Endothelial cell of umbilical vein (primary cell): ENCODE results near the gene SSBP3. TPM values are rescaled to one million over a fixed set of nuclear protein-coding genes. Genes with fewer than 3 reads are reported as not detected.
A peak's percentile ranks its signal among the peaks of the same experiment; 100 is the strongest.

Source experiments
- BruUV-seq: library from RNA; stranded (reverse); fragments of 400-500 nt; replicated peaks from 2 replicates; lab custom pipeline; 2021; lab: Mats Ljungman, UMichigan
- CTCF ChIA-PET: fragments of 300-600, 350-600 bp; sonication (Branson Sonifier 250); formaldehyde crosslinking; loops from one replicate; lab custom pipeline; 2021; ENCODE audit warnings: antibody characterized with exemption, inconsistent platforms; lab: Charles Lee
- POLR2A ChIA-PET: fragments of 300-600, 350-600 bp; sonication (Branson Sonifier 250); formaldehyde crosslinking; loops from one replicate; lab custom pipeline; 2021; ENCODE audit warnings: antibody characterized with exemption, inconsistent platforms; lab: Charles Lee
- DNase-seq: peaks from one replicate; pipeline ENCODE4 v3.0.0-alpha.2; 2011; ENCODE audit warnings: low read depth, low spot score
- FAIRE-seq: peaks from 2 replicates; lab custom pipeline; 2011; peaks lifted over from hg19 to GRCh38; lab: Jason Lieb, UNC
- H2AFZ ChIP-seq: 2 replicates; pipeline ENCODE4 v1.6.0; 2012; ENCODE audit warnings: low read depth, low read length, control low read depth, inconsistent platforms
- H3K27ac ChIP-seq: 2 replicates; pipeline ENCODE4 v1.5.1; 2011; ENCODE audit warnings: low read depth, mild to moderate bottlenecking, control low read depth, low read length, moderate library complexity; ENCODE audit not compliant: insufficient read depth
- H3K27me3 ChIP-seq, 2 experiments: 2 replicates each; pipeline versions ENCODE4 v1.6.0 to v1.6.1; 2011; ENCODE audit warnings: low read length in 2 of 2, mixed read lengths in 1 of 2; ENCODE audit not compliant: control insufficient read depth in 2 of 2, insufficient read depth in 2 of 2
- H3K36me3 ChIP-seq, 2 experiments: 2 replicates in 1 of 2; 3 replicates in 1 of 2; pipeline ENCODE4 v1.5.1; 2011; ENCODE audit warnings: low read length in 2 of 2, mild to moderate bottlenecking in 1 of 2, moderate library complexity in 1 of 2; ENCODE audit not compliant: control insufficient read depth in 2 of 2, insufficient read depth in 2 of 2; ENCODE audit errors: extremely low read depth in 1 of 2
- H3K4me1 ChIP-seq: 3 replicates; pipeline ENCODE4 v1.5.1; 2011; ENCODE audit warnings: mild to moderate bottlenecking, low read length; ENCODE audit not compliant: control insufficient read depth, insufficient read depth; ENCODE audit errors: extremely low read depth
- H3K4me2 ChIP-seq: 2 replicates; pipeline ENCODE4 v1.6.1; 2011; ENCODE audit warnings: low read length, control low read depth, mixed read lengths; ENCODE audit not compliant: insufficient read depth
- H3K4me3 ChIP-seq, 3 experiments: fragments of 200-600 bp in 1 of 3; sonication (generic), shearing (Covaris generic) in 1 of 3; replicated peaks in 1 of 3; 2 replicates each; pipeline ENCODE4 v1.5.1; 2011 to 2016; ENCODE audit warnings: control low read depth in 3 of 3, low read length in 3 of 3, mild to moderate bottlenecking in 2 of 3, inconsistent platforms in 1 of 3, low read depth in 1 of 3, moderate library complexity in 1 of 3; ENCODE audit not compliant: insufficient read depth in 1 of 3
- H3K79me2 ChIP-seq: 2 replicates; pipeline ENCODE4 v1.6.0; 2012; ENCODE audit warnings: low read length, inconsistent platforms; ENCODE audit not compliant: control insufficient read depth, insufficient read depth
- H3K9ac ChIP-seq: replicated peaks from 2 replicates; pipeline ENCODE3; 2011; ENCODE audit warnings: low read length, control low read depth; ENCODE audit not compliant: insufficient read depth; ENCODE audit errors: extremely low read depth
- H3K9me1 ChIP-seq: replicated peaks from 3 replicates; pipeline ENCODE4 v1.6.0; 2011; ENCODE audit warnings: mild to moderate bottlenecking, low read length; ENCODE audit not compliant: control insufficient read depth, insufficient read depth; ENCODE audit errors: extremely low read depth
- H3K9me3 ChIP-seq: replicated peaks from 2 replicates; pipeline ENCODE4 v1.5.1; 2012; ENCODE audit warnings: low read length, inconsistent platforms; ENCODE audit not compliant: control insufficient read depth, insufficient read depth
- H4K20me1 ChIP-seq: replicated peaks from 2 replicates; pipeline ENCODE3; 2011; ENCODE audit warnings: mild to moderate bottlenecking, low read length; ENCODE audit not compliant: control insufficient read depth, insufficient read depth; ENCODE audit errors: extremely low read depth
- EZH2 ChIP-seq: IDR thresholded peaks from 2 replicates; pipeline ENCODE4 v1.6.1; 2012; ENCODE audit warnings: borderline replicate concordance, low read depth, mild to moderate bottlenecking, moderate library complexity, low read length, inconsistent platforms; ENCODE audit not compliant: severe bottlenecking
- FOS ChIP-seq: IDR thresholded peaks from 2 replicates; pipeline ENCODE4 v1.6.1; 2011; ENCODE audit warnings: mild to moderate bottlenecking, low read length, moderate library complexity, borderline replicate concordance; ENCODE audit not compliant: insufficient read depth
- MYC ChIP-seq: IDR thresholded peaks from one replicate; pipeline ENCODE4 v1.6.1; 2011; ENCODE audit warnings: mild to moderate bottlenecking, low read depth, low read length
- POLR2A ChIP-seq: IDR thresholded peaks from 2 replicates; pipeline ENCODE4 v1.6.1; 2012; ENCODE audit warnings: low read depth, mild to moderate bottlenecking, control low read depth, low read length
- dilution Hi-C: fragments of 300-500 bp; cut with MboI; formaldehyde crosslinking; loops from one replicate; pipeline ENCODE4 v1.15.0; 2019; ENCODE audit warnings: low sequenced_read_pairs; ENCODE audit not compliant: extremely low pct_ligation_motif_present
- intact Hi-C: fragments of 100-400 bp; cut with micrococcal nuclease; formaldehyde crosslinking; loops from one replicate; pipeline ENCODE4 v1.10.0; 2022
- polyA plus RNA-seq, 4 experiments: library from polyadenylated mRNA; depleted of rRNA in 3 of 4; stranded (reverse) in 3 of 4; unstranded in 1 of 4; fragments of >200 nt; gene quantifications; 2 replicates each; pipeline versions ENCODE4 v1.2.1 to v1.2.3, GENCODE V29; 2011 to 2012; ENCODE audit warnings: missing spikeins in 1 of 4
- total RNA-seq: library from RNA; stranded (reverse); gene quantifications from 2 replicates; pipeline ENCODE4 v1.2.3, GENCODE V29; 2021

SSBP3 gene
- total and polyA plus RNA-seq, 2 donors (not counting 3 experiments of a cell fraction or from before 2014, with no cell fraction given): 44.9 to 59.4 TPM

GRCh38 chr1:54254055-54254454 lies 152.1 kb downstream of the SSBP3 start:
- H3K9me3 ChIP-seq: no peaks in the 10 kb centered on the region
- H3K79me2 ChIP-seq: no peaks in the 10 kb centered on the region
- FAIRE-seq (peak; percentile 26), DNase-seq (peak; percentile 42)
- H3K27ac ChIP-seq: peak overlapping the region; percentile 76
- ChIA-PET POLR2A (no interaction called here), CTCF (interaction anchor here (0.6 to 1.7 kb wide), 8 partner anchors 8 to 235 kb away, joined by 3 to 8 read pairs (median 4); no protein-coding TSS in a partner anchor)
- no TSS peak for BruUV-seq
- H3K9ac ChIP-seq: no peak overlapping the region
- TF ChIP-seq EZH2 (no peak), MYC (no peak)
- peaks cover 20% of the 10 kb centered on the region for H3K4me1 ChIP-seq
- H3K9me1 ChIP-seq: no peaks in the 10 kb centered on the region
- H2AFZ ChIP-seq: no peak overlapping the region
- dilution Hi-C loops: no loop called here
- H3K36me3 ChIP-seq: peaks cover 0 to 7% of the 10 kb centered on the region in 2 experiments
- H4K20me1 ChIP-seq: no peaks in the 10 kb centered on the region
- H3K4me2 ChIP-seq: no peak overlapping the region
- intact Hi-C loops: no loop called here
- no peaks in the 10 kb centered on the region for H3K27me3 ChIP-seq
- H3K4me3 ChIP-seq: no peak overlapping the region

DNA sequence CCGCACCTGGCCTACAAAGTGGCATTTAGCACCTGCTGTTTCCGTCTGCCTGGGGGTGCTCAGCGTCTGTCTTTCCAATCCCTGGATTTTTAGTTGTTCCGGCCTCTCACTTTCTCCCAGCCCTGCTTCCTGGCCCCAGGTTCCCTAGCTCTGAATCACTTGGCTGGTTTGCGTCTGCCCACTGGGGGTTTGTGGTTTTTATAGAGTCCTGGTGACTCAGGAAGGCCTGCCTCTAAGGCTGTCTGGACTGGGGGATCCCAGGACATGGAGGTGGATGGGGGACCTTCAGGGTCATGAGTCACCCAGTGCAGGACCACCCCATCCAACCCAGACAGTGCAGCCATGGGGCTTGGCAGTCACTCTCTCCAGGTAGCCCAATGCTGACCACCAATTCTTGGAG lies 152.7 kb downstream of the SSBP3 start:
- peak; percentile 48 for DNase-seq
- peaks cover 0 to 7% of the 10 kb centered on the region in 2 experiments for H3K36me3 ChIP-seq
- H2AFZ ChIP-seq: no peak overlapping the region
- H3K4me1 ChIP-seq: peaks cover 20% of the 10 kb centered on the region
- BruUV-seq: no TSS peak
- FAIRE-seq: peak; percentile 91
- H3K9me3 ChIP-seq: no peaks in the 10 kb centered on the region
- dilution Hi-C loops: no loop called here
- ChIA-PET POLR2A (no interaction called here), CTCF (interaction anchor here (0.6 to 1.7 kb wide), 11 partner anchors 9 to 327 kb away, joined by 3 to 8 read pairs (median 4); no protein-coding TSS in a partner anchor)
- no peaks in the 10 kb centered on the region for H4K20me1 ChIP-seq
- TF ChIP-seq FOS (peak; percentile 64), POLR2A (no peak)
- no peaks in the 10 kb centered on the region for H3K9me1 ChIP-seq
- intact Hi-C loops: no loop called here
- peak overlapping the region; percentile 76 for H3K27ac ChIP-seq
- peak overlapping the region; percentile 24 for H3K9ac ChIP-seq
- H3K27me3 ChIP-seq: no peaks in the 10 kb centered on the region
- no peaks in the 10 kb centered on the region for H3K79me2 ChIP-seq
- H3K4me2 ChIP-seq: no peak overlapping the region
- H3K4me3 ChIP-seq: no peak overlapping the region
